Measurements from ENCODE around the gene SLIT1.
A peak's percentile ranks its signal among the peaks of the same experiment; 100 is the strongest.

Gene SLIT1

GRCh38 chr10:96959733-96960132 lies 226.0 kb downstream of the SLIT1 start:
- no peaks in the 10 kb centered on the region for H3K27me3 ChIP-seq (ENCODE audit: control insufficient read depth, insufficient read depth, low read length)
- no peak overlapping the region for H3K9ac ChIP-seq (ENCODE audit: low read depth, low read length)
- H3K36me3 ChIP-seq (ENCODE audit: insufficient read depth, low read length), result peaks cover 18% of the 10 kb centered on the region
- H3K9me3 ChIP-seq (replicated peaks; ENCODE audit: low read length), result no peaks in the 10 kb centered on the region
- H3K4me3 ChIP-seq (ENCODE audit: low read length), result no peak overlapping the region
- H3K4me1 ChIP-seq (ENCODE audit: control insufficient read depth, insufficient read depth, low read length), result peaks cover 22% of the 10 kb centered on the region
- H3K4me2 ChIP-seq (ENCODE audit: low read length), result peak overlapping the region; percentile 16

GRCh38 chr10:96958071-96958470 lies 227.7 kb downstream of the SLIT1 start:
- Histone ChIP-seq H3K4me2 (ENCODE audit: low read length) (no peak overlapping the region), H3K9ac (ENCODE audit: low read depth, low read length) (no peak overlapping the region), H3K4me3 (ENCODE audit: low read length) (no peak overlapping the region), H3K4me1 (ENCODE audit: control insufficient read depth, insufficient read depth, low read length) (peaks cover 19% of the 10 kb centered on the region), H3K9me3 (replicated peaks; ENCODE audit: low read length) (no peaks in the 10 kb centered on the region), H3K36me3 (ENCODE audit: insufficient read depth, low read length) (peaks cover 15% of the 10 kb centered on the region), H3K27me3 (ENCODE audit: control insufficient read depth, insufficient read depth, low read length) (no peaks in the 10 kb centered on the region)

- Histone ChIP-seq H3K36me3 (ENCODE audit: insufficient read depth, low read length) (peaks cover 18% of the 10 kb centered on the region), H3K9me3 (replicated peaks; ENCODE audit: low read length) (no peaks in the 10 kb centered on the region), H3K4me3 (ENCODE audit: low read length) (no peak overlapping the region), H3K4me2 (ENCODE audit: low read length) (no peak overlapping the region), H3K9ac (ENCODE audit: low read depth, low read length) (no peak overlapping the region), H3K27me3 (ENCODE audit: control insufficient read depth, insufficient read depth, low read length) (no peaks in the 10 kb centered on the region), H3K4me1 (ENCODE audit: control insufficient read depth, insufficient read depth, low read length) (peaks cover 14% of the 10 kb centered on the region)
Measured at GRCh38 chr10:96955794-96956193, 230.0 kb downstream of the SLIT1 start.

GRCh38 chr10:96951954-96952353 lies 233.8 kb downstream of the SLIT1 start:
- H3K4me1 ChIP-seq (ENCODE audit: control insufficient read depth, insufficient read depth, low read length), result no peaks in the 10 kb centered on the region
- H3K9ac ChIP-seq (ENCODE audit: low read depth, low read length), result no peak overlapping the region
- H3K9me3 ChIP-seq (replicated peaks; ENCODE audit: low read length), result no peaks in the 10 kb centered on the region
- no peak overlapping the region for H3K4me3 ChIP-seq (ENCODE audit: low read length)
- peaks cover 28% of the 10 kb centered on the region for H3K36me3 ChIP-seq (ENCODE audit: insufficient read depth, low read length)
- H3K27me3 ChIP-seq (ENCODE audit: control insufficient read depth, insufficient read depth, low read length), result no peaks in the 10 kb centered on the region
- no peak overlapping the region for H3K4me2 ChIP-seq (ENCODE audit: low read length)

GRCh38 chr10:96949039-96949683 lies 236.6 kb downstream of the SLIT1 start:
- Histone ChIP-seq H3K27me3 (ENCODE audit: control insufficient read depth, insufficient read depth, low read length) (no peaks in the 10 kb centered on the region), H3K9ac (ENCODE audit: low read depth, low read length) (no peak overlapping the region), H3K4me3 (ENCODE audit: low read length) (no peak overlapping the region), H3K9me3 (replicated peaks; ENCODE audit: low read length) (no peaks in the 10 kb centered on the region), H3K4me1 (ENCODE audit: control insufficient read depth, insufficient read depth, low read length) (no peaks in the 10 kb centered on the region), H3K36me3 (ENCODE audit: insufficient read depth, low read length) (peaks cover 16% of the 10 kb centered on the region), H3K4me2 (ENCODE audit: low read length) (no peak overlapping the region)

Measured in skeletal muscle satellite cell (primary cell).